Suppressor macrophage treated with lipopolysaccharide for 1 hour (primary cell): ENCODE results near the gene BOK.

Source experiments
- DNase-seq, 3 donors: peaks; one replicate each; pipeline ENCODE4 v3.0.0-alpha.2; 2020 to 2022

BOK gene

DNA sequence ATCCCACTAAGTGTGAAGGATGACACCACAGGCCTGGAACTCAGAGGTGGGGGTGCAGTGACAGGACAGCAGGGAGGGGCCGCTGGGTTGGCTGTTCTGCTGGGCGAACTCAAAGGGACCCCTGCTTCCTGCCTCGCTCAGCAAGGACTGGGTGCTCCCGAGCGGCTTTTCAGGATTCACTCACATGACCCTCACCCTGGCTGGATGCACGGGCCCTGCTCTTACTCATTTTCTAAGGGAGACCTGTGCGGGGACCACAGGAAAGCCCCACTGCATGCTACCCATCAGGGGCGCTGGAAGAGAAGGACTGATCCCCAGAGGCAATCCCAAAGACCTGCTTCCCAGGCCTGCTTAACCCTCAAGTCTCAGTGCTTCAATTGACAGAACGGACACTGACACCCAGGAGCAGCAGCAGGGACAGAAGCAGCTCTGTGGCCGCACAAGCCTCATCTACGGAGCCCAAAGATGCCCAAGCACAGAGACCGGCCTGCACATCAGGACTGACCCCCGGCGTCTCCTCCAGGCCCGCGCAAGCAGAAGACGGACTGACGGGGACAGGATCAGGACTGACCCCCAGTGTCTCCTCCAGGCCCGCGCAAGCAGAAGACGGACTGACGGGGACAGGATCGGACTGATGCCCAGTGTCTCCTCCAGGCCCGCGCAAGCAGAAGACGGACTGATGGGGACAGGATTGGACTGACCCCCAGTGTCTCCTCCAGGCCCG, 48.8 kb downstream of the BOK start:
- DNase-seq: no peak

DNA sequence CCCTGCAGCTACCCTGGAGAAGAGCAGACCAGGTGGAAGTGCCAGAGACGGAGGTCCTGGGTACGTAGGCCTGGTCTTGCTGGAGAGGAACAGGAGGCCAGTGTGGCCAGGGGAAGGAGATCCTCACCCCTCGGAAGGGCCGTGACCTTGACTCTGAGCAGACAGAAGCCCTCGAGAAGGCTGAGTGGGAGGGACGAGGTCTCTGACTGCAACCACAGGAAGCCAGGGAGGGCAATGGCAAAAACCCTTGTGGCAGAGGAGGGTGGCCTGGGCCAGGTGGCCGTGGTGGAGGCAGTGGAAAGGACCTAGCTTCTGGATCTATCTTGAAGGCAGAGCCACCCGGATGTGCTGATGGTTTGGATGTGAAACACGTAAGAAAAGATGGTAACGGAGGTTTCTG, 50.3 kb downstream of the BOK start:
- peak in 1 of 3 donors; percentile 15 for DNase-seq

DNA sequence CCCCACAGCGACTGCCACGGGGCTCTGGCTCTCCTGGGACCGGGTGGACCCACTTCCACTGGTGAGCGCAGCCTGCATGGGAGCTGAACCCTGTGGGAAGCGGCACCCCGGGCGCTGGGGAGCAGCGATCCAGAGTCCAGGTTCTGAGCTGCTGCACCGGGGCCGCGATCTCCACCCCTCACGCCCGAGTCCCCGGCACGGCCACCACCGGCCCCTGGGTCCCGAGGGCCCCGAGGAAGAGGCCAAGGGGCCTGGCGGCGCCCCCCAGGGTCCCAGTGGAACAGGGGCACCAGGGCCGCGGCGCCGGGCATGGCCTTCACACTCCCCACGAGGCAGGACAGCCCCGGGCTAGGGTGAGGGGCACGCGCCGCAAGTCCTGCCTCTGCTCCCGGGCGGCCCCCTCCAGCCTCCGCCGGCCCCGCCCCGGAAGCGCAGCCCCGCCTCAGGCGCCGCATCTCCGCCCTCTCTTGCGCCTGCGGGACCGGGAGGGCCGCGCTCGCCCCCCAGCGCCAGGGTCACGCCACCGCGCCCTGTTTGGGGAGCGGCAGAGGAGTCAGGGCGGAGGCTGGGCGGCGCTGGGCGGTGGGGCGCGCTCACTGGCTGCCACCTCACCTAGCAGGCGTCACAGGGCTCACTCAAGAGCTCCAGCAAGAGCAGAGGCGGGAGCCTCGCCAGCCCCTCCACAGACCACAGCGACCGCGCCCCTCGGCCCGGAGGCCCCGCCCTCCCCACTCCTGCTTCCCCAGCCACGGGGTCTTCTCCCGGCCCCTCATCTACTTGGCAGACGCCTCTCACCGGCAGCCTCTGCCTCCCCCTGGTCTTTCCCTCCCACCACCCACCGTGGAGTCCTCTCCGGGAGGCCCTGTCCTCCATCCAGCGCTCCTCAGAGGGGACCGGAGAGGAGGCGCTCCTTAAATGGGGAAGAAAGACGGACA, 51.6 kb downstream of the BOK start:
- DNase-seq: peak; percentile 85 to 93 (median 89)

DNA sequence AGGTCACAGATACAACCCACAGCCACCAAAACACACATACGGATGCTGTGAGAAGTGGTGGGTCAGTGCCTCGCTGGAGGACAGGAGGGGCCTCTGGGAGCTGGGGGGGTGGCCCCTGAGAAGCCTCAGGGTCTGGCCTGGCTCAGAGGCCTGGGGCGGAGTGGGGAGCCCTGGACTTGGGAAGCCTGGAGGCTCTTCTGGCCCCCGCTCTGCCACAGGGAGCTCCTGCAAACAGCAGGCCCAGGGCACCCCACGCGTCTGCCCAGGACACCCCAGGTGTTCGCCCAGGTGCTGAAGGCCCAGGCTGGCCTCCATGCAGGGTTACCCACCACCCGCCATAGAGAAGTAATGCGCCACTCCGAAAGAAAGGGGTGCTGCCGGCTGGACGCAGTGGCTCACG, 52.5 kb downstream of the BOK start:
- DNase-seq: no peak

DNA sequence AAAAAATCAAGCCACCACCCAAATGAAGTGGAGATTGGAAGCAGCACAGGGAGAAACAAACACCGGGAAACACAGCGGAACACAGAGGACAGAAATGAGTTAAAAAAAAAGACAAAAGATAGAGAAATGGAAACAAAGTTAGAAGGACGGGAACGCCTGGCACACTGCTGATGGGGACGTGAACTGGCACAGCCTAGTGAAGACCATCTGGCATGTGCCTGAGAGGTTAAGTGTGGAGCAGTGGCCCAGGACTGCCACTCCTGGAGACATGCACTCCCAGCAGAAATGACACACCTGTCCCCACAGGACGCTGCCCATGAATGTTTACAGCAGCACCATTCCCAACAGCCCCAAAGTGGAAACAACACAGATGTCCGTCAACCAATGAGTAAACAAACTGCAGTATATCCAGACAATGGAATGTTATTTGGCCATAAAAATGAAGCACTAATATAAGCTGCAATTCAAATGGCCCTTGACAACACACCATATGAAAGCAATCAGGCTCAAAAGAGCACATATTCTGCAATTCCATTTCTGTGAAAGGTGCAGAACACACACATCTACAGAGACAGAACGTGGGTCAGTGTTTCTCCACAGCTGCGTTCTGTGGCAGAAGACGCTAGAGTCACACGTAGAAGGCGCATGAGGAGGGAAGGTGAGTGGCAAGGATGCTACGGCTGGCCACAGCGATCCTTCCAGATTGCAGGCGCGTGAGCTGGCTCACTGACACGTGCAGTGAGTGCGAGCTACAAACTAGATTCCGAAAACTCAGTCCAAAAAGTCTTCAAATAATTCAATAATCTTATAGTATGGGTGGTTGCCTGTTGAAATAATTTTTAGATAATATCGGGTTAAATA, 53.8 kb downstream of the BOK start:
- DNase-seq: no peak

DNA sequence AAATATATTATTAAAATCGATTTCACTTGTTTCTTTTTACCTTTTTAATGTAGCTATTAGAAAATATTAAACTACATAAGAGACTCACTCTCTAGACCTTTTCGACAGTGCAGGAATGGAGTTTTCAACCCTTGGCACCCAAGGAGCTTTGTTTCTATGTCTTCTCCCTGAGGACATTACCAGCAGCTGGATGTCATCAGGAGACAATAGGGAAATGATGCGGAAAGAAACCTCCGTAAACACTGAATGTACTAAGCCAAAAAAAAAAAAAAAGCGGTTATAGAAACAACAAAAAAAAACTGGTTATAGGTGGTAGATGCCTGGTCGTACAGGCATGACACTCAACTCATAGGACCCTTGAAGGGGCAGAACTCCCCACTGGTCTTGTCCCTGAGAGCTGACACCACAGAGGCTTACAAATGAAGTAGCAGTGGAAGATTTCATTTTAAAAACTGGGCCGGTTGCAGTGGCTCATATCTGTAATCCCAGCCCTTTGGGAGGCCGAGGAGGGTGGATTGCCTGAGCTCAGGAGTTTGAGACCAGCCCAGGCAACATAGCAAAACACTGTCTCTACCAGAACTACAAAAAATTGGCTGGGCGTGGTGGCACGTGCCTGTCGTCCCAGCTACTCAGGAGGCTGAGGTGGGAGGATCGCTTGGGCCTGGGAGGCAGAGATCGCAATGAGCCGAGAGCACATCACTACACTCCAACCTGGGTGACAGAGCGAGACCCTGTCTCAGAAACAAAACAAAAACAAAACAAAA, 54.7 kb downstream of the BOK start:
- DNase-seq: no peak

DNA sequence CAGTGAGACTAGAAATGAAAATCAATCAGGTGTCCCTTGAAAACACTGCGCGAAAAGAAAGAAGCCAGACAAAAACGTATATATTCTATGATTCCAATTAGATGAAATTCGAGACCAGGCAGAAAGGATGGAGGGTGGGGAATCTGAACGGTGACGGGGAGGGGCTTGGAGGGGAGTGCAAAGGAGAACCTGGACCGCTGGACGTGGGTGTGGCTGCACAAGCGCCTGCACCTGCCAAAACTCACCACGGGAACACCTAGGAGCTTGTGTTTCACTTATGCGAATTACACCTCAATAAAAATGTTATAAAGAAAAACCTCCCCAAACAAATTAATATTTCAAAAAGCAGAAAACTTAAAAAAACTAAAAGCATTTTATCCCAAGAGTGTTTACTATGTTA, 56.5 kb downstream of the BOK start:
- no peak for DNase-seq

DNA sequence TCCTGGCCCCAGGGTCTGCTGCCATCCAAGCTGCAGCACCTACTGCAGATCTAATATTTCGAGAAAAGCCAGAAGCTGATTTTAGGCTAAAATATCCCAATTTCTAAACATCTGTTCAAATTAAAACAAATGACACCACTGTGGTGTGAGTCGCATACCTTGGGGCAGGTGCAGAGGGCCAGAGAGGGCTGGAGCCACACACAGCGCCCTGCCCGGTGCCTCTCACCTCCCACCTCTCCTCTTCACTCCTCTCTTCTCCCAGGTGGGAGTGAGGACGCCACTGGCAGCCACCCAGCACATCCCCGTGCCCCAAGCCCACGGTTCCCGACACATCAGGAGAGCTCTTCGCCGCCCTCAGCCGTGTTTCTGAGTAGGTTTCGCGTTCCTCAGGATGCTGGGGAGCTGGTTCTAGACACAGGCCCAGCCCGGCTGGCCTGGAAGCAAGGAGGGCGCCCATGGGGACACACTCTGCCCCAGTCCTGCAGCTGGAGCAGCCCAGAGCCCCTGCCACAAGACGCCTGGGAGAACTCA, 57.0 kb downstream of the BOK start:
- no peak for DNase-seq

DNA sequence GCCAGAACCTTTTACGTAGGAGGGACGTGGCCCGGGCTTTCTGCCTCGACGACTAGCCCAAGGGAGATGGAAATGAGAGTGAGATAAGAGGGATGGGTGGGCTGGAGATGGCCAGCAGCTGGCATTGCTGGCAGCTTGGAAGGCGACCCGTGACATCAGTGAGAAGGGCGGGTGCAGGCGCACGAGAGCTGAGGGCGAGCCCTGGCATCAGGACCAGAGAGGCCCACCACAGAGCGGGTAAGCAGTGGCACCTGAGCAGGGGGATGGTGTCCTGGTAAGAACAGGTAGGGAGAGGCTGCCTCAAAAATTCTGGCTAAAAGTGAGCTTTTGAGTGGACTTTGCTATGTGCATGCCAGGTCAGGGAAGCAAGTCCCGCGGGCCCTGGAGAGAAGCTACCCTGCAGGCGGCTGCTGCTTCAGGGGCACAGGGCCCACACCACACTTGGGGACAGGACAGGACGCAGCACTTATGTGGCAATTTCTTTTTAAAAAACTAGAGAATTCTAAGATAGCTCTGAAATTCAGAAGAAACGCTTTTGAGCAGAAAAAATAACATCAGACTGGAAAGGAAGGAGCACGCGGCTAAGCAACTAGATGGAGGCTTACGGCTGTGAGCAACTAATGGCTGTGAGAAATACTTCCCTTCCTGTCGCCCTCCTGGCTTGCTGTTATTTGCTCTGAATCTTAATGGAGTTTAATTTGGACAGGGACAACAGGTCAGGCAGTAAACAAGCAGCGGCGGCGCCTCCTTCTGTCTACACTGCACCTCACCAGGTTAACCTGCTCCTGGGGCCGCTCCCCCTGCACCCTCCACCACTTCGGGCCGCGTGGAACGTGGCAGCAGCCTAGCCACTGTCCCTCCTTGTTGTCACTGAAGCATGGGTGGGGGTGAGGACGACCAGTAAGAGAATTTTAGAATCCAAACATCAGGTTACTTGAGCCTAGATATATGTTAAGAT, 57.9 kb downstream of the BOK start:
- no peak for DNase-seq

DNA sequence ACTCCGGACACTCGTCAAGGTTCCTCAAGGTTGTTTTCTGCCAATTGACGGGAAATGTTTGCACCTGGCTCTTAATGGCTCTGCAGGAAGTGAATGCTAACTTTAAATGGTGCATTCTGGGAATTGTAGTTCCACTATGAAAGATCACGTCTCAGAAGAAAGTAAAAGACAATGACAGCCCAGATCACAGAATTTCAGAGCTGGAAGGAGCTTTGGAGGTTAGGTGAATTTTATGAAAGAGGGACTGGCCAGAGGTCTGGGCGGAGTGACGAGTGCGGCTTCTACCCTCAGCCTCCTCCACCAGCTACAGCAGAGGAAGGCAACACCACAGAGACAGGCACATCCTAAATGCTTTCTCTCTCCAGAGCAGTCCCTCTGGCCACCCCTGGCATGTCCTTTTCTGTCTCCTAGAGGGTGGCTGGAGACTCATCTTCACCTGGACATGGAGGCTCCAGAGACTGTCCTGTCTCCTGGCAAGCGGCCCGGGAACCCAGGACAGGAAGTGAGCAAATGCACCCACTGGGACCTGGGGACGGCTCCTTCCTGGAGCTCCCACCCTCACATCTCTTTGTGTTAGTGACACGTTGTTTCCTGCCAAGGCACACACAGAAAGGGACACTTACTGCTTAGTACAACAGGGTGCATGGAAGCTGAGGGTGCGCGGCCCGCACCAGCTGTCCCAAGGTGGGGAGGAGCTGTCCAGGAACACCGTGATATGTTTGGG, 59.0 kb downstream of the BOK start:
- peak in 2 of 3 donors; percentile 20 to 41 for DNase-seq

DNA sequence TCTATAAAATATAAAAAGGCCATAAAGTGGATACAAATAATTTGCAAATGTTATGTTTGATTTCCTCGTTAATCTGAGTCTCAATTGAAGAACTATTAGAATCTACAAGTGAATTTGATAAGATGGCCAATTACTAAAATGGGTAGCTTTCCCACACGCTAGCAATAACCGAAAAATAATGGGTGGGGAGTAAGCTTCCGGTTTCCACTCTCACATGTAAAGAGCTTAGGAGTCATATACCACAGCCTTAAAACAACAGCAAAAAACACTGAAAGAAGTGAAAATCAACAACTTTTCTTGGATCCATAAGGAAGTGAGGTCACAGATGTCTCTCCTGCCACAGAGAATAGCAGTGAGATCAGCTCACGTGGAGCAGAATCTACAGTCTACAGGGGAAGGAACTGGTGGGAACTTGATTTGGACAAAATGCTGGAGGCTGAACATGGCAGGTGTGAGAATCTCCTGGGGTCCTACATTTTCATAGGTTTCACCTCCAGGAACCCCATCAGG, 59.8 kb downstream of the BOK start:
- peak in 2 of 3 donors; percentile 20 to 22 for DNase-seq

DNA sequence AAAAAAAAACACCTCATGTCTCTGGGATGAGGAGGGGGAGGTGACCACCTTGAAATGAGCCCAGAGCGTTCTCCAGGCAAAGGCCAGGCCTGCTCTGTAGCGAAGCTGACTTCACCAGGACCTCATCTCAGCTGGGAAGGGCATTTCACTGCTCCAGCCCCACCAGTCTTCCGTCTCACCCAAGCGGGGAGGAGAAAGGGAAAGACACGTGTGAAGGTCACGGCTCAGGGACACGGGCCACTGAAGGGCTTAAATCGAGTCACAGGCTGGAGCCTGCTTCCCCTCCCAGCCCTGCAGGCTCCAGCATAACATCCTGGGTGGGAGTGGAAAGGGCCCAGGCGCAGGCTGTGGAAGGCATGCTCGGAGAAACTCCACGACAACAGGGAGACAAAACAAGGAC, 60.3 kb downstream of the BOK start:
- no peak for DNase-seq

DNA sequence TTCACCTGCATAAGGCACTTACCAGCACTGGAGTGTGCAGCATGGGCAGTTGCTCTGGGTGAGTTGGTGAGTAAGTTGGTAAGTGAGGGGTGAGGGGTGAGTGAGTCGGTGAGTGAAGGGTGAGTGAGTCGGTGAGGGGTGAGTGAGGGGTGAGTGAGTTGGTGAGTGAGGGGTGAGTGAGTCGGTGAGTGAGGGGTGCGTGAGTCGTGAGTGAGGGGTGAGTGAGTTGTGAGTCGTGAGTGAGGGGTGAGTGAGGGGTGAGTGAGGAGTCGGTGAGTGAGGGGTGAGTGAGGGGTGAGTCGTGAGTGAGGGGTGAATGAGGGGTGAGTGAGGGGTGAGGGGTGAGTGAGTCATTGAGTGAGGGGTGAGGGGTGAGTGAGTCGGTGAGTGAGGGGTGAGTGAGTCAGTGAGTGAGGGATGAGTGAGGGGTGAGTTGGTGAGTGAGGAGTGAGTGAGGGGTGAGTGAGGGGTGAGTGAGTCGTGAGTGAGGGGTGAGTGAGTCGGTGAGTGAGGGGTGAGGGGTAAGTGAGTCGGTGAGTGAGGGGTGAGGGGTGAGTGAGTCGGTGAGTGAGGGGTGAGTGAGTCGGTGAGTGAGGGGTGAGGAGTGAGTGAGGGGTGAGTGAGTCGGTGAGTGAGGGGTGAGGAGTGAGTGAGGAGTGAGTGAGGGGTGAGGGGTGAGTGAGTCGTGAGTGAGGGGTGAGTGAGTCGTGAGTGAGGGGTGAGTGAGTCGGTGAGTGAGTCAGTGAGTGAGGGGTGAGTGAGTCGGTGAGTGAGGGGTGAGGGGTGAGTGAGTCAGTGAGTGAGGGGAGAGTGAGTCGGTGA, 61.3 kb downstream of the BOK start:
- no peak for DNase-seq

DNA sequence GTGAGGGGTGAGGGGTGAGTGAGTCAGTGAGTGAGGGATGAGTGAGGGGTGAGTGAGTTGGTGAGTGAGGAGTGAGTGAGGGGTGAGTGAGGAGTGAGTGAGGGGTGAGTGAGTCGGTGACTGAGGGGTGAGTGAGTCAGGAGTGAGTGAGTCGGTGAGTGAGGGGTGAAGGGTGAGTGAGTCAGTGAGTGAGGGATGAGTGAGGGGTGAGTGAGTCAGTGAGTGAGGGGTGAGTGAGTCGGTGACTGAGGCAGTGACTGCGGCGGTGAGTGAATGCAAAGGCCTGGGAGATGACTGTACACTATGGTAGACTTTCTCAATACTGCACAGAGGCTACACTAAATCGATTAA, 61.8 kb downstream of the BOK start:
- peak; percentile 55 to 69 (median 61) for DNase-seq
